Measurements from ENCODE around the gene AFTPH. TPM values are rescaled to one million over a fixed set of nuclear protein-coding genes. Genes with fewer than 3 reads are reported as not detected.

Gene AFTPH
- total RNA-seq, 1 donor from 2014 or later: 16.0 TPM

- Histone ChIP-seq H3K79me2 (ENCODE audit: insufficient read depth, low read length) (no peaks in the 10 kb centered on the region), H3K9ac (ENCODE audit: low read length) (no peak overlapping the region), H3K4me2 (ENCODE audit: low read length) (no peak overlapping the region), H3K36me3 (ENCODE audit: insufficient read depth, low read length) (no peaks in the 10 kb centered on the region), H3K4me3 (ENCODE audit: insufficient read depth, low read depth, low read length) (no peak overlapping the region), H2AFZ (ENCODE audit: low read depth, low read length) (no peak overlapping the region), H3K27ac (ENCODE audit: low read depth, low read length) (no peak overlapping the region), H3K9me3 (ENCODE audit: insufficient read depth, low read depth, low read length) (peaks cover 3% of the 10 kb centered on the region), H3K4me1 (ENCODE audit: insufficient read depth, low read length) (no peaks in the 10 kb centered on the region), H4K20me1 (ENCODE audit: insufficient read depth, low read length) (no peaks in the 10 kb centered on the region), H3K27me3 (ENCODE audit: insufficient read depth, low read length) (peaks cover 20% of the 10 kb centered on the region)
- TF ChIP-seq EZH2 (IDR thresholded peaks at IDR 0.05; ENCODE audit: insufficient read depth, low read length) (no peak), CTCF (IDR thresholded peaks at IDR 0.05; ENCODE audit: insufficient read depth, low read depth, low read length) (no peak)
- Mint-ChIP-seq H3K9me3 (ENCODE audit: unreplicated experiment) (peaks cover 7% of the 10 kb centered on the region), H3K36me3 (ENCODE audit: low read depth, unreplicated experiment) (peaks cover 2% of the 10 kb centered on the region), H3K4me1 (ENCODE audit: low read depth, unreplicated experiment) (peaks cover 4% of the 10 kb centered on the region), H3K27me3 (ENCODE audit: low read depth, unreplicated experiment) (peaks cover 19% of the 10 kb centered on the region), H3K27ac (ENCODE audit: unreplicated experiment) (no peak overlapping the region), H3K4me3 (ENCODE audit: unreplicated experiment) (no peak overlapping the region)
- DNase-seq (ENCODE audit: low read depth): no peak
- FAIRE-seq: no peak
These were observed 77.8 kb downstream of the AFTPH start for GRCh38 chr2:64601785-64602391.

- H3K4me1 Mint-ChIP-seq (ENCODE audit: low read depth, unreplicated experiment): peaks cover 4% of the 10 kb centered on the region
- Histone ChIP-seq H3K27ac (ENCODE audit: low read depth, low read length) (no peak overlapping the region), H3K9ac (ENCODE audit: low read length) (no peak overlapping the region), H3K4me2 (ENCODE audit: low read length) (no peak overlapping the region), H4K20me1 (ENCODE audit: insufficient read depth, low read length) (no peaks in the 10 kb centered on the region), H3K79me2 (ENCODE audit: insufficient read depth, low read length) (no peaks in the 10 kb centered on the region), H3K27me3 (ENCODE audit: insufficient read depth, low read length) (peaks cover 20% of the 10 kb centered on the region), H2AFZ (ENCODE audit: low read depth, low read length) (no peak overlapping the region), H3K9me3 (ENCODE audit: insufficient read depth, low read depth, low read length) (peaks cover 3% of the 10 kb centered on the region), H3K4me3 (ENCODE audit: insufficient read depth, low read depth, low read length) (no peak overlapping the region), H3K36me3 (ENCODE audit: insufficient read depth, low read length) (no peaks in the 10 kb centered on the region), H3K4me1 (ENCODE audit: insufficient read depth, low read length) (no peaks in the 10 kb centered on the region)
- DNase-seq (ENCODE audit: low read depth): no peak
- H3K36me3 Mint-ChIP-seq (ENCODE audit: low read depth, unreplicated experiment): peaks cover 2% of the 10 kb centered on the region
- no peak overlapping the region for H3K4me3 Mint-ChIP-seq (ENCODE audit: unreplicated experiment)
- peaks cover 7% of the 10 kb centered on the region for H3K9me3 Mint-ChIP-seq (ENCODE audit: unreplicated experiment)
- FAIRE-seq: no peak
- no peak overlapping the region for H3K27ac Mint-ChIP-seq (ENCODE audit: unreplicated experiment)
- no peak for TF ChIP-seq CTCF (IDR thresholded peaks at IDR 0.05; ENCODE audit: insufficient read depth, low read depth, low read length)
- no peak for TF ChIP-seq EZH2 (IDR thresholded peaks at IDR 0.05; ENCODE audit: insufficient read depth, low read length)
- peaks cover 19% of the 10 kb centered on the region for H3K27me3 Mint-ChIP-seq (ENCODE audit: low read depth, unreplicated experiment)
These were observed 78.3 kb downstream of the AFTPH start for GRCh38 chr2:64602436-64602835.

- Histone ChIP-seq H3K27ac (ENCODE audit: low read depth, low read length) (no peak overlapping the region), H3K36me3 (ENCODE audit: insufficient read depth, low read length) (no peaks in the 10 kb centered on the region), H3K9ac (ENCODE audit: low read length) (no peak overlapping the region), H4K20me1 (ENCODE audit: insufficient read depth, low read length) (no peaks in the 10 kb centered on the region), H3K9me3 (ENCODE audit: insufficient read depth, low read depth, low read length) (peaks cover 3% of the 10 kb centered on the region), H3K4me1 (ENCODE audit: insufficient read depth, low read length) (no peaks in the 10 kb centered on the region), H2AFZ (ENCODE audit: low read depth, low read length) (no peak overlapping the region), H3K4me2 (ENCODE audit: low read length) (no peak overlapping the region), H3K79me2 (ENCODE audit: insufficient read depth, low read length) (no peaks in the 10 kb centered on the region), H3K27me3 (ENCODE audit: insufficient read depth, low read length) (peaks cover 14% of the 10 kb centered on the region), H3K4me3 (ENCODE audit: insufficient read depth, low read depth, low read length) (no peak overlapping the region)
- Mint-ChIP-seq H3K4me3 (ENCODE audit: unreplicated experiment) (no peak overlapping the region), H3K36me3 (ENCODE audit: low read depth, unreplicated experiment) (no peaks in the 10 kb centered on the region), H3K27me3 (ENCODE audit: low read depth, unreplicated experiment) (peaks cover 11% of the 10 kb centered on the region), H3K9me3 (ENCODE audit: unreplicated experiment) (peaks cover 7% of the 10 kb centered on the region), H3K27ac (ENCODE audit: unreplicated experiment) (no peak overlapping the region), H3K4me1 (ENCODE audit: low read depth, unreplicated experiment) (peaks cover 4% of the 10 kb centered on the region)
- FAIRE-seq: no peak
- TF ChIP-seq EZH2 (IDR thresholded peaks at IDR 0.05; ENCODE audit: insufficient read depth, low read length) (no peak), CTCF (IDR thresholded peaks at IDR 0.05; ENCODE audit: insufficient read depth, low read depth, low read length) (no peak)
- DNase-seq (ENCODE audit: low read depth): no peak
These were observed 80.0 kb downstream of the AFTPH start for GRCh38 chr2:64604155-64604554.

Measured in astrocyte (in vitro differentiated cells and primary cell).